ENCODE measurements around the gene LRRFIP1.

- TF ChIP-seq POLR2AphosphoS5 (IDR thresholded peaks at IDR 0.05; ENCODE audit: insufficient read depth, low read depth, low read length) (no peak), CTCF (IDR thresholded peaks at IDR 0.05; ENCODE audit: extremely low read depth in 1 of 2, insufficient read depth in 1 of 2, low read depth in 1 of 2, low read length in 2 of 2) (no peak), FOS (IDR thresholded peaks at IDR 0.05; ENCODE audit: borderline replicate concordance, insufficient read depth, low read length) (no peak), MAX (IDR thresholded peaks at IDR 0.05; ENCODE audit: insufficient read depth, insufficient read length) (no peak)
Measured at GRCh38 chr2:237722616-237723015, 95.2 kb downstream of the LRRFIP1 start.

All from endothelial cell of umbilical vein (primary cell).